Upper lobe of right lung (tissue), 1 donor: ENCODE results near the gene TFPT. TPM values are rescaled to one million over a fixed set of nuclear protein-coding genes. Genes with fewer than 3 reads are reported as not detected.
"Not testable (repeated sequence)": the region's sequence is repeated elsewhere in the genome, so short reads cannot be mapped to it uniquely, and the experiment has no call there.

Experiments
- ATAC-seq: fragments of 200-7000 bp; cut with Tn5 transposase; one replicate; pipeline ENCODE4 v1.9.1; 2020; ENCODE audit warnings: mild to moderate bottlenecking, moderate library complexity
- DNase-seq: peaks from one replicate; pipeline ENCODE4 v3.0.0-alpha.2; 2020
- H3K27ac ChIP-seq: fragments of 200-600 bp; one replicate; pipeline ENCODE4 v1.8.0; 2022
- H3K27me3 ChIP-seq: fragments of 200-600 bp; one replicate; pipeline ENCODE4 v1.8.0; 2022; ENCODE audit warnings: mild to moderate bottlenecking
- H3K36me3 ChIP-seq: fragments of 200-600 bp; one replicate; pipeline ENCODE4 v1.8.0; 2022
- H3K4me1 ChIP-seq: fragments of 200-600 bp; one replicate; pipeline ENCODE4 v1.8.0; 2022
- H3K4me3 ChIP-seq: fragments of 200-600 bp; one replicate; pipeline ENCODE4 v1.8.0; 2022; ENCODE audit warnings: mild to moderate bottlenecking
- H3K9me3 ChIP-seq: fragments of 200-600 bp; one replicate; pipeline ENCODE4 v1.8.0; 2022
- CTCF ChIP-seq: fragments of 200-600 bp; IDR thresholded peaks from one replicate; pipeline ENCODE4 v1.8.0; 2022; ENCODE audit warnings: antibody characterized with exemption
- intact Hi-C: fragments of 100-400 bp; cut with DNase I; formaldehyde crosslinking; loops from one replicate; pipeline ENCODE4 v1.11.0; 2022
- total RNA-seq: library from RNA; stranded (reverse); fragmentation: NEBNext Ultra II Directional; extraction: Animal tissue kit (Norgen Biotek cat#: 25700); gene quantifications from one replicate; pipeline ENCODE4 v1.2.1, GENCODE V29; 2021
- donor health status: DM: no; HTN: yes; CAD: no; lungs with severe emphysema.

The TFPT gene
- total RNA-seq, 1 donor from 2014 or later = 19.5 TPM

GRCh38 chr19:54100561-54100960 is 14.9 kb downstream of the TFPT start, which contains the start of gene OSCAR:
Gene OSCAR, minus strand, starts transcription at chr19:54100803. Its CDS starts 11 bp downstream, at chr19:54100792.
- TF ChIP-seq CTCF = no peak
- Histone ChIP-seq H3K27me3 (peaks cover 4% of the 10 kb centered on the region), H3K9me3 (no peaks in the 10 kb centered on the region), H3K4me3 (peak within 1 kb of the TSS; percentile 31), H3K4me1 (peaks cover 21% of the 10 kb centered on the region), H3K36me3 (peaks cover 5% of the 10 kb centered on the region), H3K27ac (peak within 1 kb of the TSS; percentile 30)
- intact Hi-C loops = no loop called here
- DNase-seq (peak; percentile 72), ATAC-seq (peak; percentile 65)

GRCh38 chr19:54099903-54100255 is 15.6 kb downstream of the TFPT start:
- ATAC-seq, H3K9me3 ChIP-seq, H3K27me3 ChIP-seq, DNase-seq, H3K36me3 ChIP-seq, intact Hi-C loops: not testable (repeated sequence)
- Histone ChIP-seq H3K4me3 (peak overlapping the region; percentile 31), H3K27ac (peak overlapping the region; percentile 30), H3K4me1 (peaks cover 22% of the 10 kb centered on the region)

GRCh38 chr19:54099190-54099902 is 16.1 kb downstream of the TFPT start:
- DNase-seq (peak; percentile 68), ATAC-seq (no peak)
- no peak overlapping the region for H3K27ac ChIP-seq
- H3K27me3 ChIP-seq = peaks cover 4% of the 10 kb centered on the region
- H3K4me1 ChIP-seq = peaks cover 22% of the 10 kb centered on the region
- H3K4me3 ChIP-seq = peak overlapping the region; percentile 31
- H3K9me3 ChIP-seq = no peaks in the 10 kb centered on the region
- TF ChIP-seq CTCF = no peak
- no peaks in the 10 kb centered on the region for H3K36me3 ChIP-seq
- intact Hi-C loops = no loop called here

GRCh38 chr19:54096617-54097106 is 18.8 kb downstream of the TFPT start:
- H3K4me1 ChIP-seq = peaks cover 5% of the 10 kb centered on the region
- DNase-seq = no peak
- peak overlapping the region; percentile 17 for H3K4me3 ChIP-seq
- H3K27ac ChIP-seq = no peak overlapping the region
- no peaks in the 10 kb centered on the region for H3K36me3 ChIP-seq
- no peak for TF ChIP-seq CTCF
- peak; percentile 13 for ATAC-seq
- intact Hi-C loops = no loop called here
- peaks cover 11% of the 10 kb centered on the region for H3K27me3 ChIP-seq
- H3K9me3 ChIP-seq = no peaks in the 10 kb centered on the region

- H3K36me3 ChIP-seq, H3K4me1 ChIP-seq, intact Hi-C loops, H3K9me3 ChIP-seq, H3K27ac ChIP-seq: not testable (repeated sequence)
- DNase-seq (peak; percentile 77), ATAC-seq (peak; percentile 62)
- Histone ChIP-seq H3K4me3 (peak overlapping the region; percentile 33), H3K27me3 (peaks cover 11% of the 10 kb centered on the region)
Measured at GRCh38 chr19:54095859-54096616, 19.4 kb downstream of the TFPT start.

- no peak overlapping the region for H3K27ac ChIP-seq
- TF ChIP-seq CTCF = no peak
- peaks cover 11% of the 10 kb centered on the region for H3K27me3 ChIP-seq
- no peaks in the 10 kb centered on the region for H3K9me3 ChIP-seq
- peak overlapping the region; percentile 33 for H3K4me3 ChIP-seq
- no peaks in the 10 kb centered on the region for H3K36me3 ChIP-seq
- DNase-seq (no peak), ATAC-seq (no peak)
- peaks cover 5% of the 10 kb centered on the region for H3K4me1 ChIP-seq
- intact Hi-C loops = no loop called here
Measured at GRCh38 chr19:54095136-54095858, 20.2 kb downstream of the TFPT start.
